Activated CD8-positive, alpha-beta T cell treated with anti-CD3 and anti-CD28 coated beads for 36 hours (primary cell): ENCODE data around the gene MEGF9. TPM values are rescaled to one million over a fixed set of nuclear protein-coding genes. Genes with fewer than 3 reads are reported as not detected.
"Not testable (repeated sequence)": the region's sequence is repeated elsewhere in the genome, so short reads cannot be mapped to it uniquely, and the experiment has no call there.

ENCODE experiments used
- ATAC-seq: fragments of 200-7000 bp; cut with Tn5 transposase; one replicate; pipeline ENCODE4 v1.10.0; 2021; ENCODE audit warnings: mild to moderate bottlenecking, moderate library complexity
- CTCF ChIA-PET: fragments of 350-600 bp; sonication (Branson Sonifier 250); formaldehyde crosslinking; loops from one replicate; lab custom pipeline; 2021; ENCODE audit warnings: antibody characterized with exemption; lab: Charles Lee
- POLR2A ChIA-PET: fragments of 350-600 bp; sonication (Branson Sonifier 250); formaldehyde crosslinking; loops from one replicate; lab custom pipeline; 2021; ENCODE audit warnings: antibody characterized with exemption; lab: Charles Lee
- DNase-seq: peaks from one replicate; pipeline ENCODE4 v3.0.0-alpha.2; 2020
- H3K27ac Mint-ChIP-seq: one replicate; pipeline ENCODE4 v1.8.0; 2021; ENCODE audit warnings: mild to moderate bottlenecking, mixed read lengths
- H3K27me3 Mint-ChIP-seq: one replicate; pipeline ENCODE4 v1.8.0; 2021; ENCODE audit warnings: mixed read lengths
- H3K36me3 Mint-ChIP-seq: one replicate; pipeline ENCODE4 v1.8.0; 2021; ENCODE audit warnings: low read depth, mixed read lengths
- H3K4me1 Mint-ChIP-seq: one replicate; pipeline ENCODE4 v1.8.0; 2021; ENCODE audit warnings: low read depth, mixed read lengths
- H3K4me3 Mint-ChIP-seq: one replicate; pipeline ENCODE4 v1.8.0; 2021; ENCODE audit warnings: mild to moderate bottlenecking, moderate library complexity, mixed read lengths
- H3K9me3 Mint-ChIP-seq: one replicate; pipeline ENCODE4 v1.8.0; 2021; ENCODE audit warnings: mixed read lengths
- intact Hi-C: fragments of 100-400 bp; cut with micrococcal nuclease; formaldehyde crosslinking; loops from one replicate; pipeline ENCODE4 v1.10.0; 2022
- total RNA-seq, 2 experiments: library from RNA; stranded (reverse); gene quantifications; one replicate each; pipeline ENCODE4 v1.2.3, GENCODE V29; 2021
- TF ChIP-seq, protein P1 (sequence below): fragments of 200-600 bp; IDR thresholded peaks from one replicate; pipeline ENCODE4 v1.8.0; 2022; ENCODE audit warnings: antibody characterized with exemption, mild to moderate bottlenecking

The MEGF9 gene
- total RNA-seq, 2 experiments from 2014 or later = 3.0 to 3.2 TPM

DNA sequence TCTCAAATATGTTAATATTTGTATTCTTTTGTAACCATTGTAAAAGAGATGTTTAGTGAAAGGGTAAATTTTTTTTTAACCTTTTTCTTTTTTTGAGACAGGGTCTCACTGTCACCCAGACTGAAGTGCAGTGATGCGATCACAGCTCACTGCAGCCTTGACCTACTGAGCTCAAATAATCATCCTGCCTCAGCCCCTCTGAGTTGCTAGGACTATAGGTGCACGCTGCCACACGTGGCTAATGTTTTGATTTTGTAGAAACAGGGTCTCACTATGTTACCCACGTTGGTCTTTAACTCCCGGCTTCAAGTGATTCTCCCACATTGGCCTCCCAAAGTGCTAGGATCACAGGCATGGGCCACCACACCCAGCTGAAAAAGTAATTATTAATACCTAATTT, 76.4 kb downstream of the MEGF9 start:
- DNase-seq = no peak
- ChIA-PET CTCF (interaction anchor here (0.8 kb wide), 1 partner anchor 9 kb away, joined by 3 read pairs; no protein-coding TSS in a partner anchor), POLR2A (no interaction called here)
- H3K36me3 Mint-ChIP-seq = peaks cover 8% of the 10 kb centered on the region
- TF ChIP-seq, protein P1, sequence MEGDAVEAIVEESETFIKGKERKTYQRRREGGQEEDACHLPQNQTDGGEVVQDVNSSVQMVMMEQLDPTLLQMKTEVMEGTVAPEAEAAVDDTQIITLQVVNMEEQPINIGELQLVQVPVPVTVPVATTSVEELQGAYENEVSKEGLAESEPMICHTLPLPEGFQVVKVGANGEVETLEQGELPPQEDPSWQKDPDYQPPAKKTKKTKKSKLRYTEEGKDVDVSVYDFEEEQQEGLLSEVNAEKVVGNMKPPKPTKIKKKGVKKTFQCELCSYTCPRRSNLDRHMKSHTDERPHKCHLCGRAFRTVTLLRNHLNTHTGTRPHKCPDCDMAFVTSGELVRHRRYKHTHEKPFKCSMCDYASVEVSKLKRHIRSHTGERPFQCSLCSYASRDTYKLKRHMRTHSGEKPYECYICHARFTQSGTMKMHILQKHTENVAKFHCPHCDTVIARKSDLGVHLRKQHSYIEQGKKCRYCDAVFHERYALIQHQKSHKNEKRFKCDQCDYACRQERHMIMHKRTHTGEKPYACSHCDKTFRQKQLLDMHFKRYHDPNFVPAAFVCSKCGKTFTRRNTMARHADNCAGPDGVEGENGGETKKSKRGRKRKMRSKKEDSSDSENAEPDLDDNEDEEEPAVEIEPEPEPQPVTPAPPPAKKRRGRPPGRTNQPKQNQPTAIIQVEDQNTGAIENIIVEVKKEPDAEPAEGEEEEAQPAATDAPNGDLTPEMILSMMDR = no peak
- H3K4me1 Mint-ChIP-seq = no peaks in the 10 kb centered on the region
- H3K27me3 Mint-ChIP-seq = no peaks in the 10 kb centered on the region
- peaks cover 7% of the 10 kb centered on the region for H3K9me3 Mint-ChIP-seq
- ATAC-seq = no peak
- no peak overlapping the region for H3K4me3 Mint-ChIP-seq
- no peak overlapping the region for H3K27ac Mint-ChIP-seq
- intact Hi-C loops = no loop called here

DNA sequence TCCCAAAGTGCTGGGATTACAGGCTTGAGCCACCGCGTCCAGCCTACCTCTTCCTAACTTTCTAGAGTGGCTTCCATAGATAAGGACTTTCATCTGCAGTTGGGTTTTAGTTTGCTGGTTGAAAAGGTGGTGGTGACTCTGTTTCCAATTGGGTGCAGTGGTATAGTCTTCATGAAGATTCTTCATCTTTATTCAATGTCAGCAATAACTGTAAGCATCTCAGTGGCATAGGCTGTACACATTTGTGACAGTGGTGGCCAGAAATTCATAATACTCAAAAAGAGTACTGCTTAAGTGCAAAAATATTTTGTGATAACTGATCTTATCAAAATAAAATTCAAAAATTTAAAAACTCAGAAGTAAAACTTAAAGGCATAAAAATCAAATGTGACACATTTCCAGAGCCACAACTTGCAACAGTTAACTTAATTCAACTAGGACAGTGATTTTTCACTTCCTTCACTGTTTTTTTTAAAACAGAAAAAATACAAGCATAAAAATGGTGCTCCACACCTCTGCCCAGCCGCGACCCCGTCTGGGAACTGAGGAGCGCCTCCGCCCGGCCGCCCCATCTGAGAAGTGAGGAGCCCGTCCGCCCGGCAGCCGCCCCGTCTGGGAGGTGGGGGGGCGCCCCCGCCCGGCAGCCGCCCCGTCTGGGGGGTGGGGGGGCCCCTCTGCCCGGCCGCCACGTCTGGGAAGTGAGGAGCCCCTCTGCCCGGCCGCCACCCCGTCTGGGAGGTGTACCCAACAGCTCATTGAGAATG, 77.9 kb downstream of the MEGF9 start:
- no peak for DNase-seq
- TF ChIP-seq, protein P1 = no peak
- Mint-ChIP-seq H3K9me3 (peaks cover 7% of the 10 kb centered on the region), H3K36me3 (peaks cover 7% of the 10 kb centered on the region), H3K27me3 (no peaks in the 10 kb centered on the region), H3K4me3 (no peak overlapping the region), H3K4me1 (no peaks in the 10 kb centered on the region), H3K27ac (no peak overlapping the region)
- POLR2A ChIA-PET = no interaction called here
- intact Hi-C loops = no loop called here
- no peak for ATAC-seq
- CTCF ChIA-PET = no interaction called here

DNA sequence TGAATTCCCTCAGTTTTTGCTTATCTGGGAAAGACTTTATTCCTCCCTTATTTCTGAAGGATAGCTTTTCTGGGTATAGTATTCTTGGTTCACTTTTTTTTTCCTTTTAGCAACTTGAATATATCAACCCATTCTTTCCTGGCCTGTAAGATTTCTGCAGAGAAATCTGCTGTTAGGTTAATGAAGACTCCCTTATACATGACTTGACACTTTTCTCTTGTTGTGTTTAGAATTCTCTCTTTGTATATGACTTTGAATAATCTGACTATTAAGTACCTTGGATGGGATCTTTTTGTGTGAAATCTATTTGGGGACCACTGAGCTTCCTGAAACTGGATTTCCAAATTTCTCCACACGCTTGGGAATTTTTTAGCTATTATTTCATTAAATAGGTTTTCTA, 79.3 kb downstream of the MEGF9 start:
- no peak for DNase-seq
- intact Hi-C loops = no loop called here
- TF ChIP-seq, protein P1 = no peak
- ATAC-seq = no peak
- Mint-ChIP-seq H3K27me3 (no peaks in the 10 kb centered on the region), H3K4me3 (no peak overlapping the region), H3K27ac (no peak overlapping the region), H3K9me3 (peaks cover 7% of the 10 kb centered on the region), H3K4me1 (no peaks in the 10 kb centered on the region), H3K36me3 (peaks cover 3% of the 10 kb centered on the region)
- ChIA-PET CTCF (no interaction called here), POLR2A (no interaction called here)

DNA sequence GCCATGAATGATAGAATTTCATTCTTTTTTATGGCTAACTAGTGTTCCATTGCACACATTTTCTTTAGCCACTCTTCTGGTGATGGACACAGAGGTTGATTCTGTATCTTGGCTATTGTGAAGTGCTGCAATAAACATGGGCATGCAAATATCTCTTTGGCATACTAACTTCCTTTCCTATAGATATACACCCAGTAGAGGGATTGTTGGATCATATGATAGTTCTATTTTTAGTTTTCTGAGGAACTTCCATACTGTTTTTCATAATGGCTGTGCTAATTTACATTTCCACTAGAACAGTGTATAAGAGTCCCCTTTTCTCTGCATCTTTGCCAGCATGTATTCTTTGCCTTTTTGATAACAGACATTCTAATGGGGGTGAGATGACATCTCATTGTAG, 83.9 kb downstream of the MEGF9 start:
- Mint-ChIP-seq H3K27ac (no peak overlapping the region), H3K4me3 (no peak overlapping the region), H3K27me3 (no peaks in the 10 kb centered on the region), H3K4me1 (peaks cover 3% of the 10 kb centered on the region), H3K9me3 (peaks cover 3% of the 10 kb centered on the region), H3K36me3 (no peaks in the 10 kb centered on the region)
- TF ChIP-seq, protein P1 = no peak
- CTCF ChIA-PET = no interaction called here
- ATAC-seq (no peak), DNase-seq (no peak)
- intact Hi-C loops = no loop called here
- POLR2A ChIA-PET = no interaction called here

DNA sequence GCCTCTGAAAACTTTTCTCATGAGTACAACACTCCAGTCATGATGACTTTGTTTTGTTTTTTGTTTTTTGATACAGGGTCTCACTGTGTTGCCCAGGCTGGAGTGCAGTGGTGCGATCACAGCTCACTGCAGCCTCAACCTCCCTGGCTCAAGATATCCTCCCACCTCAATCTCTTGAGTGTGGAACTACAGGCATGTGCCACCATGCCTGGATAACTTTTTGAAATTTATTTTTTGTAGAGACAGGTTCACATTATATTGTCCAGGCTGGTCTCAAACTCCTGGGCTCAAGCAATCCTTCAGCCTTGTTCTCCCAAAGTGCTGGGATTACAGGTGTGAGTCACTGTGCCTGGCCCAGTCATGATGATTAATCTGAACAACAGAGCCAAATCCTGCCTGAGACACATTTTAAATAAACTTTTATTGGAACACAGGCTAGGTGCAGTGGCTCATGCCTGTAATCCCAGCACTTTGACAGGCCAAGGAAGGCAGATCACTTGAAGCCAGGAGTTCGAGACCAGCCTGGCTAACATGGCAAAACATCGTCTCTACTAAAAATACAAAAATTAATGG, 85.3 kb downstream of the MEGF9 start:
- H3K4me1 Mint-ChIP-seq, DNase-seq, H3K36me3 Mint-ChIP-seq, H3K27me3 Mint-ChIP-seq, POLR2A ChIA-PET, intact Hi-C loops, H3K4me3 Mint-ChIP-seq, H3K27ac Mint-ChIP-seq, H3K9me3 Mint-ChIP-seq, ATAC-seq, CTCF ChIA-PET: not testable (repeated sequence)
